ENCODE results near the gene DXO. TPM values are rescaled to one million over a fixed set of nuclear protein-coding genes. Genes with fewer than 3 reads are reported as not detected.
"Not testable (repeated sequence)": the region's sequence is repeated elsewhere in the genome, so short reads cannot be mapped to it uniquely, and the experiment has no call there.

The DXO gene
- total RNA-seq, 2 donors from 2014 or later, result 31.9 to 35.0 TPM

DNA sequence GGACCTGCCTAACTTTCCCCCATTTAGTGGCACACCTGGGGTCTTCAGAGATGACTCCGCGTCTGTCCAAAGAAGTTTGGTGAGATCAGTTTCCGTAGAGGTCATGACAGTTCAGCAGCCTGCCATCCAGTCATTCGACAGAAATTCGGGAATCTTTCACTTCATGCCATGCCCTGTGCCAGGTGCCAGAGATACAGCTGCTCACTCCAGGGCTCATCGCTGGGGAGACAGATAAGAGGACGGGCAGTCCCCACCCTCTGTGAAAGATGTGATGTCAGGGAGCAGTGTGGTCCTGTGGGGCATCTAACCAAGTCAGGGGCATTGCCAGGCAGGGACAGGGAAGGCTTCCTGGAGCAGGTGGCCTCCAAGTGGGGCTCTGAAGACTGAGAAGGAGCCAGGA, 31.4 kb upstream of the DXO start:
- H3K36me3 Mint-ChIP-seq (ENCODE audit: low read depth); H3K4me3 Mint-ChIP-seq; ATAC-seq; DNase-seq; H3K27me3 Mint-ChIP-seq; H3K4me1 Mint-ChIP-seq; H3K27ac Mint-ChIP-seq; H3K9me3 ChIP-seq (ENCODE audit: control insufficient read depth, low read length, poor library complexity, severe bottlenecking): not testable (repeated sequence)

DNA sequence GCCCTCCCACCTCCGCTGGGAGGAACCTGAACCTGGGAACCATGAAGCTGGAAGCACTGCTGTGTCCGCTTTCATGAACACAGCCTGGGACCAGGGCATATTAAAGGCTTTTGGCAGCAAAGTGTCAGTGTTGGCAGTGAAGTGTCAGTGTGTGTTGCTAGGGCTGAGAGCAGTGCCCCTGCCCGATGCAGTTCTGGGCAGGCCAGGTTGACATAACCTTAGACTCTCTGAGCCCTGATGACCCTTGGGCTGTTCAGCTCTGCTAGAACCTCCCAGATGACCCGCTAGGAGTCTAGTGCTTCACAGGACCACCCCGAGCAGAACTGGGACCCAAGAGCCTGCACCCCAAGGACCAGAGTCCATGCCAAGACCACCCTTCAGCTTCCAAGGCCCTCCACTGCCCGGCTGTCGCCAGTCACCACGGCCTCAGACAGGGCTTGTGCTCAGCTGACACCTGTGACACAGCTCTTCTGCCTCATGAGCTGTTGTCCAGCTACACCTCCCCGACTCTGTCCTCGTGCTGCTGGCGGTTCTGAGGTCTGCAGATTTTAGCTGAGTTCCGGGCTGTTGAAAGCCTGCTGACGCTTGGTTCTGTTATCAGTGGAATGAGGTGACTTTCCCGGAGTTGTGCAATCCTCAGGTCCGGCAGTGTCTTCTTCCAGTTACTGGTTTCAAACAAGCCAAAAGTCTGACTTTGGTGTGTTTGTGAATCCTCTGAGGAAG, 30.8 kb upstream of the DXO start:
- ATAC-seq; H3K4me3 Mint-ChIP-seq; DNase-seq; H3K27ac Mint-ChIP-seq; H3K27me3 Mint-ChIP-seq; H3K36me3 Mint-ChIP-seq (ENCODE audit: low read depth); H3K4me1 Mint-ChIP-seq; H3K9me3 ChIP-seq (ENCODE audit: control insufficient read depth, low read length, poor library complexity, severe bottlenecking): not testable (repeated sequence)

DNA sequence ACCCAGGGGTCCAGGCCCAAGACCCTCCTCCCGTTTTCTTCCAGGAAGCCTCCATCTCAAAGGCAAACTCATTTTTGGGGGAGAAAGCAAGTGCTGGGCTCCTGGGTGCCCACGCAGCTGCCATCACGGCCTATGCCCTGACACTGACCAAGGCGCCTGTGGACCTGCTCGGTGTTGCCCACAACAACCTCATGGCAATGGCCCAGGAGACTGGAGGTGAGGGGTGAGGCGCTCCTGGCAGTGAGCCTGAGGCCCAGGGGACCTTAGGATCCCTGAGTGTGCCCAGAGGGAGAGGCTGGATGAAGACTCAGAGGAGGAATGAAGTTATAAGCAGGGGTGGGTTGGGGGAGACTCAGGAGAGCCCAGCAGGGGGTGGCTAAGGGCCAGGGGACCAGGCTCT, 24.4 kb upstream of the DXO start:
- H3K4me1 Mint-ChIP-seq; ATAC-seq; H3K4me3 Mint-ChIP-seq; H3K36me3 Mint-ChIP-seq (ENCODE audit: low read depth); H3K27ac Mint-ChIP-seq; H3K27me3 Mint-ChIP-seq; DNase-seq; H3K9me3 ChIP-seq (ENCODE audit: control insufficient read depth, low read length, poor library complexity, severe bottlenecking): not testable (repeated sequence)

DNA sequence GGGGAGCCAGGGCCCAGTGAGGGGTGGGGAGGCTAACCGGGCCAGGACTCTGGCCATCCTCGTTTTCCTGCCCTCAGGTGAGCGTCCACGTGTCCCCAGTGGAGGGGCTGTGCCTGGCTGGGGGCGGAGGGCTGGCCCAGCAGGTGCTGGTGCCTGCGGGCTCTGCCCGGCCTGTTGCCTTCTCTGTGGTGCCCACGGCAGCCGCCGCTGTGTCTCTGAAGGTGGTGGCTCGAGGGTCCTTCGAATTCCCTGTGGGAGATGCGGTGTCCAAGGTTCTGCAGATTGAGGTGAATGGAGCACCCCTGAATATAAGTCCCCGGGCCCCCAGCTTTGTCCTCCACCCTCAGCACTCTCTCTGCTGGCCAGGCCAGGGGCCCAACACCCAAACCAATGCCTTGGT, 22.5 kb upstream of the DXO start:
- DNase-seq; H3K4me1 Mint-ChIP-seq; H3K27ac Mint-ChIP-seq; H3K36me3 Mint-ChIP-seq (ENCODE audit: low read depth); ATAC-seq; H3K9me3 ChIP-seq (ENCODE audit: control insufficient read depth, low read length, poor library complexity, severe bottlenecking); H3K4me3 Mint-ChIP-seq; H3K27me3 Mint-ChIP-seq: not testable (repeated sequence)

DNA sequence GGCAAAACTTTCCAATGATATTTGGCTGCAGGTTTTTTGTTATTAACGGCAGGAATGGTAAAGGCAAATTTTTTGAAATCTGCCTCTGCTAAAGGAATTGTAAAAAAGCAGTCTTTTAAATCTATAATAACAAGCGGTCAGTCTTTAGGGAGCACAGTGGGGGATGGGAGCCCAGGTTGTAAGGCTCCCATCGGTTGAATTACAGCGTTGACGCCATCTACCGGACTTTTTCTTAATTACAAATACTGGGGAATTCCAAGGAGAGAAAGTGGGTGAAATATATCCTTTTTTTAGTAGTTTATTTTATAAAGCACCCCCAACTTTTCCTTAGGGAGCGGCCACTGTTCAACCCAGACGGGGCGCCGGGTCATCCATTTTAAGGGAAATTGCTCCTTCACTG, 17.4 kb upstream of the DXO start:
- H3K27me3 Mint-ChIP-seq; H3K36me3 Mint-ChIP-seq (ENCODE audit: low read depth); H3K4me3 Mint-ChIP-seq; H3K4me1 Mint-ChIP-seq; H3K27ac Mint-ChIP-seq; ATAC-seq; H3K9me3 ChIP-seq (ENCODE audit: control insufficient read depth, low read length, poor library complexity, severe bottlenecking); DNase-seq: not testable (repeated sequence)

DNA sequence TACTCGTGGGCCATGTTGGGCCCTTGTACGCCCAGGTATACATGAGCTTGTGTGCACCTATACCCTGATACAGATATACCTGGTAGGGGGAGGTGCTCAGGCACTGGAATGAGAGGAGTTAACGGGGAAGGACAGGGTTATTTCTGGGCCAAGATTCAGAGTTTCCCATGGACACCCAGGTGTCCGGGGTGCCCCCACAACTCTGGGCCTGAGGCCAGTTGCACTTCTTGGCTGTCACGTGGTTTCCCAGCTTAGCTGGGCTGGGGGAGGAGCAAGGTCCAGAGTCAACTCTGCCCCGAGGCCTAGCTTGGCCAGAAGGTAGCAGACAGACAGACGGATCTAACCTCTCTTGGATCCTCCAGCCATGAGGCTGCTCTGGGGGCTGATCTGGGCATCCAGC, 9.8 kb upstream of the DXO start, which contains the start of gene C4A:
TSS of gene C4A (plus strand) at position 314 of the 400 bp plus-strand sequence. CDS start at position 365, 51 bp downstream.
- not testable (repeated sequence) for H3K36me3 Mint-ChIP-seq (ENCODE audit: low read depth); H3K4me3 Mint-ChIP-seq; H3K27ac Mint-ChIP-seq; H3K4me1 Mint-ChIP-seq; DNase-seq; ATAC-seq; H3K27me3 Mint-ChIP-seq; H3K9me3 ChIP-seq (ENCODE audit: control insufficient read depth, low read length, poor library complexity, severe bottlenecking)

DNA sequence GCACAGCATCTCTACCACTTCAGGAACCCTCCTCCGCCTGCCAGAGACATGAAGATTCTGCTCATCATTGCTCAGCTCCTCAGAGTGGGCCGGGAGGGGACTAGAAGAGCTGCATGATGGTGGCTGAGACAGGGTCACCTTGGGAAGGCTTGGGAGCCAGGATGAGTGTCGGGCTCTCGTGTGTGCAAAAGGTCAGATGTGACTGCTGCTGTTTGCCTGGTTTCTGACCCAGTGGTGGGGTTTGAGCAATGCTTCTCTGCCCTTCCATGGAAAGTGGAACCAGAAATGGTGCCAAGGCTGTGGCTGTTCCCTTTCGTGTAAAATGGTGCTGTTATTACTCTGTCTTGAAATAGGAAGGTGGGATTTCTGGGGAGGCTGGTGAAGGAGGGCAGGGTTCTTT, 9.1 kb upstream of the DXO start:
- not testable (repeated sequence) for ATAC-seq; H3K27me3 Mint-ChIP-seq; H3K36me3 Mint-ChIP-seq (ENCODE audit: low read depth); H3K9me3 ChIP-seq (ENCODE audit: control insufficient read depth, low read length, poor library complexity, severe bottlenecking); H3K27ac Mint-ChIP-seq; H3K4me3 Mint-ChIP-seq; DNase-seq; H3K4me1 Mint-ChIP-seq

DNA sequence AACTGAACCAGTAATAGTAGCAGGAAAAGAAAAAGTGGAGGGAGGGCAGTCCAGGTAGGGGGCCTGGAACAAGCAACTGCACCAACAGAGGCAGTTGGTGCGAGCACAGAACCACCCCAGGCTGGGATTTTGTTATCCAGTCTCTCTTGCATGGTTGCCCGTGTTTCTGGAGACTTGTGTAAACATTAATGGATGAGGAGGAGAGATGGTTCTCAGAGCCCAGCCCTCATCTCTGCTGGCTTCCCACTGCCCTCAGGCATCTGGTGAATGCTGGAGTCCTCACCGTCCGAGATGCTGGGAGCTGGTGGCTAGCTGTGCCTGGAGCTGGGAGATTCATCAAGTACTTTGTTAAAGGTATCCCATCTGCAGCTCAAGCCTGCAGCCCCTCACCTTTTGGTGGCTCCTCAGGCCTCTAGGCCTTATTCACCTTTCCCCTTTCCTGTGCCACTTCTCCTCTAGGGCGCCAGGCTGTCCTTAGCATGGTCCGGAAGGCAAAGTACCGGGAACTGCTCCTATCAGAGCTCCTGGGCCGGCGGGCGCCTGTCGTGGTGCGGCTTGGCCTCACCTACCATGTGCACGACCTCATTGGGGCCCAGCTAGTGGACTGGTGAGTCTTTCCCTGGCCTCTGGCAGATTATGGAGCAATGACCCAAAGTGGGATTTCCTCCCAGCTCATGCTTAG, 8.4 kb upstream of the DXO start:
- not testable (repeated sequence) for H3K36me3 Mint-ChIP-seq (ENCODE audit: low read depth); H3K9me3 ChIP-seq (ENCODE audit: control insufficient read depth, low read length, poor library complexity, severe bottlenecking); H3K27ac Mint-ChIP-seq; H3K27me3 Mint-ChIP-seq; H3K4me1 Mint-ChIP-seq; H3K4me3 Mint-ChIP-seq; DNase-seq; ATAC-seq

DNA sequence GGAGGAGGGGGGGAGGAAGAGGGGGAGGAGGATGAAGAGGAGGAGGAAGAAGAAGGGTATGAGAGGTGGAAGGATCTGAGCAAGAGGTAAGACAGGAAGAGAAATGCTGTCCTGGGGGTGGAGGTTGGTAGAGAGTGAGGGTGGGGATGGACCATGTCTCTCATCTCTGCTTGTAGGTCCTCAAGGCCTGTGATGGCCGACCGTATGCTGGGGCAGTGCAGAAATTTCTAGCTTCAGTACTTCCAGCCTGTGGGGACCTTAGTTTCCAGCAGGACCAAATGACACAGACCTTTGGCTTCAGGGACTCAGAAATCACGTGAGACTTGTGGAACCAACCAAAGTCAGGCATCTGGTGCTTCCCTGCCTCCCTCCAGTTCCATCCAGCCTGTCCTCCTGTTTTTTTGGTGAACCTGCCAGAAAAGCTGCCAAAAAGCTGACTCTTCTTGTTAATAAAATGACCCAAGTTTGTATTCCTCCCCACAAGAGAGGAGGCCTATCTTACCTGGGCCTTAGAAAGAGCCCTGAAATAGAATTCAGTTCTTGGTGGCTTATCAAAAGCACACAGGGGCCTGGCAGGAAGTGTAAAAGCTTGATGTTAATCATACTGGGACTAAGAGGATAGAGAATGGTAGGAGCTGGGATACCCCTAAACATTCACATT, 7.4 kb upstream of the DXO start:
- Mint-ChIP-seq H3K4me3 (peak overlapping the region; percentile 36), H3K4me1 (peaks cover 9% of the 10 kb centered on the region), H3K36me3 (ENCODE audit: low read depth) (peaks cover 2% of the 10 kb centered on the region), H3K27ac (no peak overlapping the region), H3K27me3 (no peaks in the 10 kb centered on the region)
- ATAC-seq (no peak), DNase-seq (no peak)
- H3K9me3 ChIP-seq (ENCODE audit: control insufficient read depth, low read length, poor library complexity, severe bottlenecking), result no peaks in the 10 kb centered on the region

DNA sequence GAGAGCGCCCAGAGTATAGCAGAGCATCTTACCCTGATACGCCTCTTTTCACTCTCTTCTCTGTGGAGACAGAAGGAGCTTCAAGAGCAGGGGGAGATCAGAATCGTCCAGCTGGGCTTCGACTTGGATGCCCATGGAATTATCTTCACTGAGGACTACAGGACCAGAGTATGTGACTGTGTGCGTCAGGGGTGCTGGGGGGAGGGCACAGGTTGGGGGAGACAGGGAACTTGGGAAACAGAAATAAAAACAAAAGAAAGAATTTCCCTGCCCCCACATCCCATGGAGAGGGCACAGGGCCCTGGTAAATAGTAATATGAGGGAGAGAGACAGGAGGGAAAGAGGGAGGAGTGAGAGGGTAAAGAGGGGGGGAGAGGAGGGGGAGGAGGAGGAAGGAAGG, 6.9 kb upstream of the DXO start:
- H3K36me3 Mint-ChIP-seq (ENCODE audit: low read depth), result peaks cover 2% of the 10 kb centered on the region
- no peak overlapping the region for H3K27ac Mint-ChIP-seq
- no peaks in the 10 kb centered on the region for H3K9me3 ChIP-seq (ENCODE audit: control insufficient read depth, low read length, poor library complexity, severe bottlenecking)
- DNase-seq (no peak), ATAC-seq (no peak)
- no peak overlapping the region for H3K4me3 Mint-ChIP-seq
- H3K4me1 Mint-ChIP-seq, result peaks cover 12% of the 10 kb centered on the region
- no peaks in the 10 kb centered on the region for H3K27me3 Mint-ChIP-seq

DNA sequence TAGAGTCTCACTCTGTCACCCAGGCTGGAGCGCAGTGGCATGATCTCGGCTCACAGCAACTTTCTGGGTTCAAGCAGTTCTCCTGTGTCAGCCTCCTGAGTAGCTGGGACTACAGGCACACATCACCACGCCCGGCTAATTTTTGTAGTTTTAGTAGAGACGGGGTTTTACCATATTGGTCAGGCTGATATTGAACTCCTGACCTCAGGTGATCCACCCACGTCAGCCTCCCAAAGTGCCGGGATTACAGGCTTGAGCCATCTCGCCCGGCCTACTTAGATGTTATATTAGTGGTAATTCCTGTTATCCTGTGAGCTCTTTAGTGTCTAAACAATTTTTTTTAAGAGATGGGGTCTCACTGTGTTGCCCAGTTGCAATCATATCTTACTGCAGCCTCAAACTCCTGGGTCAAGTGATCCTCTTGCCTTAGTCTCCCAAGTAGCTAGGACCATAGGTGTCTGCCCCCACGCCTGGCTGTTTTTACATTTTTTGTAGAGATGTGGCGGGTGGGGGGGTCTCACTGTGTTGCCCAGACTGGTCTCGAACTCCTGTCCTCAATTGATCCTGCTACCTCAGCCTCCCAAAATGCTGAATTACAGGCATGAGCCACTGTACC, 6.0 kb upstream of the DXO start:
- Mint-ChIP-seq H3K36me3 (ENCODE audit: low read depth) (peaks cover 2% of the 10 kb centered on the region), H3K4me3 (no peak overlapping the region), H3K4me1 (peaks cover 18% of the 10 kb centered on the region), H3K27me3 (no peaks in the 10 kb centered on the region), H3K27ac (no peak overlapping the region)
- ATAC-seq (no peak), DNase-seq (no peak)
- no peaks in the 10 kb centered on the region for H3K9me3 ChIP-seq (ENCODE audit: control insufficient read depth, low read length, poor library complexity, severe bottlenecking)

DNA sequence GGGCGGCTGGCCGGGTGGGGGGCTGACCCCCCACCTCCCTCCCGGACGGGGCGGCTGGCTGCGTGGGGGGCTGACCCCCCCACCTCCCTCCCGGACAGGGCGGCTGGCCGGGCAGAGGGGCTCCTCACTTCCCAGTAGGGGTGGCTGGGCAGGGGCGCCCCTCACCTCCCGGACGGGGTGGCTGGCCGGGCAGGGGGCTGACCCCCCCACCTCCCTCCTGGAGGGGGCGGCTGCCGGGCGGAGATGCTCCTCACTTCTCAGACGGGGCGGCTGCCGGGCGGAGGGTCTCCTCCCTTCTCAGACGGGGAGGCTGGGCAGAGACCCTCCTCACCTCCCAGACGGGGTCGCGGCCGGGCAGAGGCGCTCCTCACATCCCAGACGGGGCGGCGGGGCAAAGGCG, 4.1 kb upstream of the DXO start:
- H3K27ac Mint-ChIP-seq; H3K9me3 ChIP-seq (ENCODE audit: control insufficient read depth, low read length, poor library complexity, severe bottlenecking); H3K4me3 Mint-ChIP-seq; DNase-seq; H3K27me3 Mint-ChIP-seq; H3K36me3 Mint-ChIP-seq (ENCODE audit: low read depth); ATAC-seq: not testable (repeated sequence)
- H3K4me1 Mint-ChIP-seq, result peaks cover 31% of the 10 kb centered on the region

DNA sequence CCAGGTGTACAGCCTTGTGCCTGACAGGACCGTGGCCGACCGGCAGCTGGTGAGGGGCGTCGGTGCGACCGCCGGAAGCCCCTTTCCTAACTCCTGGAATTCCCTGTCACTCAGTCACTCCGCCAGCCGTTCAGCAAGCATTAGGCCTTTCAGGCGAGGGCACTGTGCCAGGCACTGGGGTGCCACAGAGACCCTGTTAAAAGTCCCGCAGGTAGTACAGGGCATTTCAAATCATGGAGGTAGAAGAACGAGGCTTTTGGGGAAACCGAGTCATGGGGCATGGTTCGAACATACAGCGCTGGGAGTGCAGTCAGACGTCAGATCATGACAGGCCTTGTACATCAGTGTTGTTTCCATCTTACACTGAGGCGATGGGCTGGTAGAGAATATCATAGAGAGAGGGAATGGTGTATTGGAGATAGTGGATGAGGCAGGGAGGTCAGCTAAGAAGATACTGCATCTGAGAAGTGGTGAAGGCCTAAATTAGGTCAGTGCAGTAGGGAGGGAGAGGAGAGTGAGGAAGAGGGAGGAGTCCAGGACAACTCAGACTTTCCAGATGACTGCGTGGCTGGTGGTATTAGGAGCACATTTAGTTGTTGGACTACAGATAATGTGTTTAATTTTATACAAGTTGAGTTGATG, 892 bp upstream of the DXO start:
- H3K27ac Mint-ChIP-seq, result peak overlapping the region; percentile 100
- no peaks in the 10 kb centered on the region for H3K27me3 Mint-ChIP-seq
- peaks cover 37% of the 10 kb centered on the region for H3K4me1 Mint-ChIP-seq
- peaks cover 3% of the 10 kb centered on the region for H3K36me3 Mint-ChIP-seq (ENCODE audit: low read depth)
- no peaks in the 10 kb centered on the region for H3K9me3 ChIP-seq (ENCODE audit: control insufficient read depth, low read length, poor library complexity, severe bottlenecking)
- no peak for DNase-seq
- peak overlapping the region; percentile 94 for H3K4me3 Mint-ChIP-seq
- ATAC-seq, result no peak
